ENCODE results near the gene NUP107. TPM values are rescaled to one million over a fixed set of nuclear protein-coding genes. Genes with fewer than 3 reads are reported as not detected.

Gene NUP107
- 10 to 100 TPM; 45.8 to 94.6 TPM for total RNA-seq

DNA sequence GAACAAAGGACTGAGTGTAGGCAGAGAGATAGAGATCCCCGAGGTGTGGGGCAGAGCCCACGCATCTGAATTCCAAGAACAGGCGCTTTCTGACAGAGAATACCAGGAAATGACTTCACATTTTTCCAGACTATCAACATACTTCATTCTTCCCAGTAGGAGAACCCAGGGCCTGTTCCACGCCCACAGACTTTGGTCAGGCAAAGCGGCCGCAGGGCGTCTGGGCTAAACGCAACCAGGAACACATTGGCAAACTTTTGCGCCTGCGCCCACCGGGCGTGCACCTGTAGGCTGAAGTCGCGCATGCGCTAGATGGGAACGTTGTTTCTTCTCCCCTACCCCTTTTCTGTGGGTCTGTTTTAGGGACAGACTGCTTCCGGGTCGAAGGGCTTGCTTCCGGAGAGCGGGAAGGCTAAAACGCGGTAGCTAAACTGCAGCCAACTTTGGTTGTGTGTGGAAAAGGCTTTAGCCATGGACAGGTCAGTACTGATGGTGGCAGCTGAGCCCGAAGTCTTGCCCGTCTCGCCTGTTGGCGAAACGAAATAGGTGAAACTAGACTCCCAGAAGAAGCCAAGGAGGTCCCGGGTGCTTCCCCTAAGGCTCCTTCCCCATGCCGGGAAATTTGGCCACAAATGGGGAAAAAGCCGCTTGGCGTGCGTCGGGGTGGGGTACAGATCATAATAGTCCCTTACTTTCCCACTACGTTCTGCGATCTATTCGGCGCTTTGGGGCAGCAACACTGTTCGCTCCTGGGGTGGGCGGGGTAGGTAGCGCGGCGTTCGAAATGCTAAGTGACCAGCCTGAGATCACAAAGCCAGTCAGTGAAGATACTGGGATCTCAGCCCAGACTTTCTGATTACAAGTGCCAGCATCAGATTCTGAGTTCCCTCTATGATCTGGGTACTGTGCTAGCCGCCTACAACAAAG lies at the start of gene NUP107:
TSS of gene NUP107 (plus strand) at position 384 of the 927 bp plus-strand sequence. CDS start at position 472, 88 bp downstream.

DNA sequence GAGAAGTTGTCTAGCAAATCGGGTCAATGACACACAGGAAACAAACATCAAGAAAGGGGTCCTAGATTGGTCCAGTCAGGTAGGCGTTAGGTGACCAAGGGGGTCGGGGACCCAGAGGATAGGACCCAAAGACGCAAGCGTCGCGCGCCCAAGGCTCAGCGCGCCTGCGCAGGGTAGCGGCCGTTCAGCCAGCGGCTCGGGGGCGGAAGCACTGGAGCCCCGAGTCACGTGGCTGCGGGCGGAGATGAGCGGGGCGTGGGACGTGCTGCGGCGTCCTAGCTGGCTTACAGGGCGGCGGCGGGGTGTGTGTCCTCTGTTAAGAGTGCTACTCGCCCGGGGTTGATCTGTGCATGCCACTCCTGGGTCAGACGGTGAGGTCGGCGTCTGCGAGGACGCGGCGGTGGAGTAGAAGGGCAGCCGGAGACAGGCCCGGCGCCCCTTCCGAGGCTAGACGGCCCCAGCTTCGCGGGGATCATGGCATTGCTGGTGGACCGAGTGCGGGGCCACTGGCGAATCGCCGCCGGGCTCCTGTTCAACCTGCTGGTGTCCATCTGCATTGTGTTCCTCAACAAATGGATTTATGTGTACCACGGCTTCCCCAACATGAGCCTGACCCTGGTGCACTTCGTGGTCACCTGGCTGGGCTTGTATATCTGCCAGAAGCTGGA lies 59.3 kb downstream of the NUP107 start, which contains the start of gene SLC35E3:
TSS of gene SLC35E3 (plus strand) at position 273 of the 668 bp plus-strand sequence. CDS start at position 475, 202 bp downstream.

Other genes with a start within 250 kb of the NUP107 start
- gene RAP1B, start 76.1 kb upstream of the NUP107 start, total RNA-seq = 10 to 100 TPM; 72.3 to 94.2 TPM
- gene SLC35E3, start 59.2 kb downstream of the NUP107 start, total RNA-seq = 1 to 10 TPM; 2.0 to 7.2 TPM
- gene MDM2, start 121.2 kb downstream of the NUP107 start, total RNA-seq = 100 to 1,000 TPM; 150 to 212 TPM
- gene CPM, start 246.2 kb downstream of the NUP107 start, total RNA-seq = 1 to 10 TPM; 1.3 to 5.5 TPM